Measurements from ENCODE around the gene NUTM2D. TPM values are rescaled to one million over a fixed set of nuclear protein-coding genes. Genes with fewer than 3 reads are reported as not detected.
"Not testable (repeated sequence)": the region's sequence is repeated elsewhere in the genome, so short reads cannot be mapped to it uniquely, and the experiment has no call there.

NUTM2D gene
- total and polyA plus RNA-seq, 2 donors, result 1.5 to 2.7 TPM

DNA sequence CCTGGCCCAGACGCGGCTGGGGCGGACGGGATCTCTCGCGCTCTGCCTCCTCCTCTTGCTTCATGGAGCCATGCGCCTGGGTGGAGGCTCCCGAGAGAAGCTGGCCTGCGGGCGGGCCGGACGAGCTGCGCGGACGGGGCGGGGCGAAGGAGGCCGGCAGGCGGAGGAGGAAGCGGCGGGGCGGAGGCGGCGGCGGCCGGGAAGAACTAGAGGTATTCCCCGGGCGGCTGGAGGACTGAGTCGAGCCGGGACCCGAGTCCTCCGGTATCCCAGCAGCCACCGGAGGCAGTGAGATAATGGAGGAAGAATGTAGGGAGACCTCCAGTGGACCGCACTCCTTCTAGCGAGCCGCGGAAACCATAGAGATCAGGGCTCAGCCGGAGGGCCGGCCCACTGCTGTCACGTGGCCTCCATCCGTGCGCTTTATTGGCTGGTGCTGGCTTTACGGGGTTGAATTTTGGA is 15.3 kb upstream of the NUTM2D start:
- peak overlapping the region; percentile 53 for H3K4me3 ChIP-seq (ENCODE audit: low read depth, low read length)
- peak; percentile 64 for DNase-seq (ENCODE audit: extremely low spot score)
- WGBS, result under 1% methylated on average over 40 of the region's 43 CpGs
- H3K27ac ChIP-seq (ENCODE audit: low read depth), result peak overlapping the region; percentile 89
- H3K4me1 ChIP-seq (ENCODE audit: insufficient read depth); H3K36me3 ChIP-seq (ENCODE audit: insufficient read depth): not testable (repeated sequence)

DNA sequence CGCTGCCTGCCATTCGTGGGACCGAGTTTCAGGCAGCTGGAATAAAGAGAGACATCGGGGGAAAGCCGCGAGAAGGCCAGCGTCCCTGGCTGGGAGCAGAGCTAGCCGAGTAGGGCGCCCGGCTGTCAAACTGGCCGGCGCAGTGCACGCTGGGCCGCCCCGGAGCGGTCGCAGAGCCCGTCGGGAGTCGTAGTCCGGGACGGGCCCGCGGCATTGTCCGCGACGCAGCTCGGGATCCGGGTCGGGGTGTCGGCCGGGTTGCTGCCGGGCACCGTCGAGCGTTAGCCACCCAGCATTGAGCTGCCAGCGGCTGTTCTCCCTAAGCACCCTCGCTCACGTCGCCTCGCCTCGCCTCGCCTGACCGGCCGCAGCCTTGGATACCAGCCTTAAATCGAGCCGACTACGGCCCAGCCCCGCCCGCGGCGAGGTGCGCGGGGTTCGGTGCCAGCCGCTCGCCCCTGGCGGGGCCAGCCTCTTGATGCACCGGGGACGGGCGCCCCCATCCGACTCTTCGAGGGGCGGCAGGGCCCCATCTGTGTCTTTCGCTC is 14.8 kb upstream of the NUTM2D start:
- H3K36me3 ChIP-seq (ENCODE audit: insufficient read depth); H3K4me1 ChIP-seq (ENCODE audit: insufficient read depth): not testable (repeated sequence)
- peak overlapping the region; percentile 45 for H3K27ac ChIP-seq (ENCODE audit: low read depth)
- H3K4me3 ChIP-seq (ENCODE audit: low read depth, low read length), result peak overlapping the region; percentile 25
- WGBS, result under 1% methylated on average over 56 of the region's 65 CpGs
- peak; percentile 11 for DNase-seq (ENCODE audit: extremely low spot score)

DNA sequence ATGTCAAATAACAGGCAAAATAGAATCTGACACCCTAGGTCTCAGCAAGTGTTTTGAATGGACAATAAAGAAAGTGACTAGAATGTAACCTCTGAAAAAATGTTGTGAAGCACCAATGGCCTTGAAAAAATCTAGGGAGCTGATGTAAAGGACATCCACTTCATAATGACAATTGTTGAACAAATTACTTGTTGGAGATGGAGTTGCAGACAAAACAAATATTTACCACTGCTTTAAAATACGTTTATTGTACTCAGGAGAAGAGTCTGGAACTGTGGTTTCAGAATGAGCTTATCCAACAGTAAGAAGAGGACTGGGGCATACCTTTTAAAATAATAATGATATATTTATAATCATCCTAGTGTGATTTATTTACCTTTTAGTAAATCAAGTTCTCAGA is 11.8 kb upstream of the NUTM2D start:
- 63% methylated on average over 1 of the region's 1 CpG for WGBS
- not testable (repeated sequence) for DNase-seq (ENCODE audit: extremely low spot score)

DNA sequence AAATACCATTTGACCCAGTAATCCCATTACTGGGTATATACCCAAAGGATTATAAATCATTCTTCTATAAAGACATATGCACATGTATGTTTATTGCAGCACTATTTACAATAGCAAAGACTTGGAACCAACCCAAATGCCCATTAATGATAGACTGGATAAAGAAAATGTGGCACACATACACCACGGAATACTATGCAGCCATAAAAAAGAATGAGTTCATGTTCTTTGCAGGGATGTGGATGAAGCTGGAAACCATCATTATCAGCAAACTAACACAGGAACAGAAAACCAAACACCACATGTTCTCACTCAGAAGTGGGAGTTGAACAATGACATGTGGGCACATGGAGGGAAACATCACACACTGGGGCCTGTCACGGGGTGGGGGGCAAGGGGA is 7.4 kb upstream of the NUTM2D start:
- DNase-seq (ENCODE audit: extremely low spot score); H3K36me3 ChIP-seq (ENCODE audit: insufficient read depth); H3K27ac ChIP-seq (ENCODE audit: low read depth); H3K4me3 ChIP-seq (ENCODE audit: low read depth, low read length); H3K4me1 ChIP-seq (ENCODE audit: insufficient read depth): not testable (repeated sequence)
- 90% methylated on average over 2 of the region's 2 CpGs for WGBS

More for the DNA sequence above, 11.8 kb upstream of the NUTM2D start:
- H3K4me3 ChIP-seq (ENCODE audit: low read depth, low read length); H3K4me1 ChIP-seq (ENCODE audit: insufficient read depth); H3K27ac ChIP-seq (ENCODE audit: low read depth); H3K36me3 ChIP-seq (ENCODE audit: insufficient read depth): not testable (repeated sequence)

DNA sequence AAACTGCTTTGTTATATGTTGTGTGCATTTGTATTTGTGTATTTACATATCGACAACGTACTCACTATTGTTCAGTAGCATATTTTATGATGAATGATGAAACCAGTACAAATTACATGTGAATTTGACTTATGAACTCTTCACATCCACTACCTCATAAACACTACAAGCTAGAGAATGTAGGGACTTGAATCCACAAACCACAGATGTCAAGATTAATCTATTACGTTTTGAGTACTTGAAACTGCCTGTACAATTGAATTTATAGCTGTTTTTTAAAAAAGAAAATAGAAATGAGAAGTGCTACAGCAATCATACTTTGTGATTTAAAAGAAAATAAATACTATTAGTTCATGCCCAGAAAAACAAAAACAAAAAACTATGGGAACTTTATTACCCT is 4.7 kb upstream of the NUTM2D start:
- H3K36me3 ChIP-seq (ENCODE audit: insufficient read depth); H3K4me3 ChIP-seq (ENCODE audit: low read depth, low read length); H3K27ac ChIP-seq (ENCODE audit: low read depth); H3K4me1 ChIP-seq (ENCODE audit: insufficient read depth); DNase-seq (ENCODE audit: extremely low spot score): not testable (repeated sequence)
- 64% methylated on average over 3 of the region's 3 CpGs for WGBS

DNA sequence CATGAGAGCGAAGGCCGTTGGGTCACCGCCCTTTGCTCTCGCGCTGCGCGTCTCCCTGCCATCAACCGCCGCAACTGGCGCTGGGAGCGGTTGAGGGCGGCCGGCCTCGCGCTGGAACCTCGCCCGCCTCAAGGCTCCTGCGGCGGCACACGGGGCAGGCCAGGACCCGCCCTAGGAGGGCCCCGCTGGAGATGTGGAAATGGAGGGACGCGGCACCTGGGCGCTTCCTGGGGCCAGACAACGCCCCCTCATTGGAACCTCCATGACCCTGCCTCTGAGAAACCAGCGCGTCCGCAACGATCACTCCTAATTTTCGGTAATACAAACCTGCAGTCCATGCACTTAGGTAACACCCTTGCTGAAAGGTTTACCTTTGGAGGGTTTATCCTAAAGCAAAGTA is 2.4 kb upstream of the NUTM2D start:
- not testable (repeated sequence) for H3K27ac ChIP-seq (ENCODE audit: low read depth); DNase-seq (ENCODE audit: extremely low spot score); H3K4me1 ChIP-seq (ENCODE audit: insufficient read depth); H3K4me3 ChIP-seq (ENCODE audit: low read depth, low read length); H3K36me3 ChIP-seq (ENCODE audit: insufficient read depth)
- 85% methylated on average over 20 of the region's 31 CpGs for WGBS

DNA sequence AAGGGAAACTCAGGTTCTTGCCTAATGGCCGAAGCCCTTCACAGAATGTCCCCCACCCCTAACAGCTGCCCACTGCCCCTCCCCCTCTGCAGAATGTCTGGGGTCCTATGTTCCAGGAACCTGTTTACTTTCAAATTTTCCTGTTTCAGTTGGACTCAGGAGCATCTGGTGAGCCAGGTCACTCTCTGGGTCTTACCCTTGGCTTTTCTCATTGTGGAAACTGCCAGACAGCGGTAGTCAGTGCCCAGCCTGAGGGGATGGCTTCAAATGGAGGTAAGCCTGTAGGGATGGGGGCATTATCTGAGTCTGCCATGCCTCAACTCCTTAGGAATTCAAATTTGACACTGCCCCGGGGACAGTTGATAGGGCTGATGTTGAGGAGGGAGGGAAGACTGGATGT is 615 bp downstream of the NUTM2D start:
- not testable (repeated sequence) for H3K36me3 ChIP-seq (ENCODE audit: insufficient read depth); H3K4me3 ChIP-seq (ENCODE audit: low read depth, low read length); H3K27ac ChIP-seq (ENCODE audit: low read depth); H3K4me1 ChIP-seq (ENCODE audit: insufficient read depth); DNase-seq (ENCODE audit: extremely low spot score)
- WGBS, result 94% methylated on average over 1 of the region's 3 CpGs

DNA sequence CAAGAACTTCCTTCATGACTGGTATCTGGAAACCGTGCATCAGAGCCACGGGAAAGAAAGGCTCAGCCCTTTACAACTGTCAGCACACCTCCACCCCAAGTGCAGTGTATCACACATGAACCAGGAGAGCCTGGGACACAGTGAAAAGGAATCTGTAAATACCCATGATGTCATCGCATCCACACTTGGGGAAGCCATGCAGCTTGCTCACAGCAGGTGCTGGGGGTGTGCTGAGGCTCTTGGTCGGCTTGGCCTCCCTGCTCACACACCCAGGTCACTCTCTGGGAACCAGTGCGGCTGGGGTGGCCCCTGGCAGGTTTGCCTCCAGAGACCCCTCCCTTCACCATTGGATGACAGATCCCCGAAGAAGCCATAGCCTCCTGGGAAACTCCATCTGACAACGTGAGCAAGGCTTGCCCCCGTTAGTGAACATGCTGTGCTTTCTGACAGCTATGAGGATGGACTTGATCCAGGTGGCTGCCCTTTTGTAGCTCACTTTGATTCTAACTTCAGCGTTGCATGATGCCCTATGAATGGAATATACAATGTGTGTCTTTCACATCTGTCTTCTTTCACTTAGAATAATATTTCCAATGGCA is 12.1 kb downstream of the NUTM2D start:
- not testable (repeated sequence) for H3K4me3 ChIP-seq (ENCODE audit: low read depth, low read length); H3K27ac ChIP-seq (ENCODE audit: low read depth); DNase-seq (ENCODE audit: extremely low spot score); H3K36me3 ChIP-seq (ENCODE audit: insufficient read depth); H3K4me1 ChIP-seq (ENCODE audit: insufficient read depth)
- WGBS, result 91% methylated on average over 5 of the region's 9 CpGs

DNA sequence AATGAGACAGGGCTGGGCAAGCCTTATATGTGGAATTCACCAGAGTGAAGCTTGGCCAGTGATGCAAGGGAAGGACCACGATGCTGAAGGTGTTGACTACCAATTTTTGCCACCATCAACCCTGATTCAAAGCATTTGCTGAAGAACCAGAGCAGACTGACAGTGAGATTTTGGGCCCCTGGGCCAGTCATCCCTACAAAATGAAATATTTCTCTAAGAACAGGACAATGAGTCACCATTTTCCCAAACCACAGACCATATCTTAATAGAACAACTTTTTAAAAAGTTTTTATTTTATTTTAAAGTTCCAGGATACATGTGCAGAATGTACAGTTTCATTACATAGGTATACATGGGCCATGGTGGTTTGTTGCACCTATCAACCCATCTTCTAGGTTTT is 16.5 kb downstream of the NUTM2D start:
- DNase-seq (ENCODE audit: extremely low spot score); H3K36me3 ChIP-seq (ENCODE audit: insufficient read depth); H3K4me1 ChIP-seq (ENCODE audit: insufficient read depth); H3K4me3 ChIP-seq (ENCODE audit: low read depth, low read length); H3K27ac ChIP-seq (ENCODE audit: low read depth): not testable (repeated sequence)
- 83% methylated on average over 1 of the region's 1 CpG for WGBS

DNA sequence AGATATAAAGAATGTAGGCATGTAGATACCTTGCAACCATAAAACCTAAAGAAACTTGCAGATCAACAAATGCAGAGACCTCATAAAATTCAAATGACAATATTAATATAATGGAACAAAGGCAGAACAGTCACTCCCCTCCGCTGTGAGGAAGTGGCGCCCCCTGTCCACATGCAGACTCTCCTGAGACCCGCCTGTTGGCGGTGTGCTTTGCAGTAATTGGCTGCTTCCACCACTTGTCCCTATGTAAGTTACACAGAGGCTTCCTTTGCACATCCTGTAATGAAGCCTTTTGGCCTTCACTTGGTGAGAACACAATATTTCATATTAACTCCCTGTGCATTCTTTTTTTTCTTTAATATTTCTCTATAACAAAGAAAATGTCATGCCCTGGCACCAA is 21.6 kb downstream of the NUTM2D start:
- H3K27ac ChIP-seq (ENCODE audit: low read depth); H3K4me3 ChIP-seq (ENCODE audit: low read depth, low read length); H3K36me3 ChIP-seq (ENCODE audit: insufficient read depth); H3K4me1 ChIP-seq (ENCODE audit: insufficient read depth); DNase-seq (ENCODE audit: extremely low spot score): not testable (repeated sequence)
- WGBS, result 77% methylated on average over 3 of the region's 4 CpGs

DNA sequence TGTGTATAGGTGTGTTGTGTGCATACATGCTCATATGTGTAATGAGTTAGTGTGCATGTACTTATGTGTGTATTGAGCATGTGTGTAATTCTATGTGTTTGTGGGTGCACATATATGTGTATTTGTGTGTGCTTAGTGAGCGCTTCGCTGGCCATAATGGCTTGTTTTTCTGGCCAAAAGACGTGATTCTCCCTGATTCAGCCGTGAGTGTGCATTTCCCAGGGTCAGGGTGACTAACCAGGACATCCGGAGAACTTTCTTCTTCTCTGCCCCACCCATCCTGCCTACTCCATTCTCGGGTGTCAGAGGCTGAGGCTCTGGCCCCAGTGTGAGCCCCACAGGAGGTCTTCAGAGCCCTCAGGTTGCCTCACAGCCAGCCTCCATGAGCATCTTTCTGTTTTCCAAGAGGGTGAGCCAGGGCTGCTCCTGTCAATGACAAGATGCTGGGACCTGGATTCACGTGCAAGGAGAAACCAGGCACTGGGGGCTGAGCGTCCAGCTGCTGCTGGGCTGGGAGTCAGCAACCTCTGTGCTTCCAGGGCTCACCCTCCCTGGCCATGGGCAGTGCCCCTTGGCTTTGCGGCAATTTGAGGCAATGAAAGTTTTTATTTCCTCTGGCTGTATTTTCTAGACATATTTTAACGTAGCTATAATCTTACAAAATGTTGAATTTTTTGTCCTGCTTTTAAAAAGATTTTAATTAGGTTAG is 25.8 kb downstream of the NUTM2D start:
- 81% methylated on average over 8 of the region's 10 CpGs for WGBS
- not testable (repeated sequence) for H3K4me3 ChIP-seq (ENCODE audit: low read depth, low read length); H3K4me1 ChIP-seq (ENCODE audit: insufficient read depth); H3K36me3 ChIP-seq (ENCODE audit: insufficient read depth); DNase-seq (ENCODE audit: extremely low spot score); H3K27ac ChIP-seq (ENCODE audit: low read depth)

DNA sequence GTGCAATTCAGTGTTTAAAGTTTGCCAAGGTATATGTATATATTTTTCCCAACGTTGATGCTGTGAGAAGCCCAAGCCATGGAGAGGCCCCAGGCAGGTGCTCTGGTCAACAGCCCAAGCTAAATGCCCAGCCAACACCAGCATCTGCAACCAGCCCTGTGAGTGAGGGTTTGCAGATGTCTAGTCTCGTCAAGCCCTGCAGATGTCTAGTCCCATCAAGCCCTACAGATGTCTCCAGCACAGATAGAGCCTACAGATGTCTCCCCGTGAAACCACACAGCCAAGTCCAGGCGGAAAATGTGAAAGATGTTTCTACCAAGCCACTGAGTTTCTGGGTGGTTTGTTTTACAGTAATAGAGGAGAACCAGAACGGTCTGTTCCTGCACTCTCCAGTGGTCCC is 26.7 kb downstream of the NUTM2D start:
- WGBS, result 72% methylated on average over 5 of the region's 5 CpGs
- not testable (repeated sequence) for H3K4me1 ChIP-seq (ENCODE audit: insufficient read depth); DNase-seq (ENCODE audit: extremely low spot score)

DNA sequence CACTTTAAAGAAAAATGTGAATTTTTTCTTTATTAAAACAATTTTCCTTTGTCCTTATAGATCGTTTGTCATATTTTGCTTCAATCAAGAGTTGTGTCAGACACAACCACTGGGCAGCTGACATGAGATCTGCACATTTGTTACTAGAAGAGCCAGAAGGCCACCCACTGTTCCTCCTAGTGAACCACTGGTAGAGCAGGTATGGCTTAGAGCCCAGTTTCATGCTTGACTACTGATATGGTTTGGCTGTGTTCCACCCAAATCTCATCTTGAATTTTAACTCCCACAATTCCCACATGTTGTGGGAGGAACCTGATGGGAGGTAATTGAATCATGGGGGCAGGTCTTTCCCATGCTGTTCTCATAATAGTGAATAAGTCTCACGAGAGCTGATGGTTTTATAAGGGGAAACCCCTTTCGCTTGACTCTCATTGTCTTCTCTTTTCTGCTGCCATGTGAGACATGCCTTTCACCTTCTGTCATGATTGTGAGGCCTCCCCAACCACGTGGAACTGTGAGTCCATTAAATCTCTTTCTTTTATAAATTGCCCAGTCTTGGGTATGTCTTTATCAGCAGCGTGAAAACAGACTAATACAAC is 28.3 kb downstream of the NUTM2D start:
- not testable (repeated sequence) for DNase-seq (ENCODE audit: extremely low spot score); H3K4me3 ChIP-seq (ENCODE audit: low read depth, low read length); H3K27ac ChIP-seq (ENCODE audit: low read depth); H3K36me3 ChIP-seq (ENCODE audit: insufficient read depth); H3K4me1 ChIP-seq (ENCODE audit: insufficient read depth)
- WGBS, result 63% methylated on average over 4 of the region's 5 CpGs

More for the DNA sequence above, 26.7 kb downstream of the NUTM2D start:
- H3K4me3 ChIP-seq (ENCODE audit: low read depth, low read length); H3K27ac ChIP-seq (ENCODE audit: low read depth); H3K36me3 ChIP-seq (ENCODE audit: insufficient read depth): not testable (repeated sequence)

DNA sequence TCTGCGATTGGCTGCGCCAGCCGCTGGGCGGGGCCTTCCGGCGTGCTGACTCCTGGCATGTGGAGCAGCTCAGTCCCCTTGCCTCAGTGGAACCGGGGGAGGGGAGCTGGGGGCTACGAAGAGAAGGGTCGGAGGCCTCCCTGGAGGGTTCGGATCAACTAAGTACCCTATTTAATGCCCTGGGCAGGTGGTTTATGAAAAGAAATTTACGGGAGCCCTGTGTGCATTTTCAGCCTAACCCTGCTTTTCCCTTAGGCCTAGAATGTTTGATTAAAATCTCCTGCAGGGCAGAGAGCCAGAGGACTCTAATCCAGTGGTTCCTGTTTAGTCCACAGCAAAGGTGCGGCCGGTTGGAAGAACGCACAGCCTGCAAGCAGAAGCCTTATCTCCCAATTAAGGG is 33.8 kb downstream of the NUTM2D start:
- not testable (repeated sequence) for H3K4me3 ChIP-seq (ENCODE audit: low read depth, low read length); DNase-seq (ENCODE audit: extremely low spot score); H3K36me3 ChIP-seq (ENCODE audit: insufficient read depth); H3K27ac ChIP-seq (ENCODE audit: low read depth); H3K4me1 ChIP-seq (ENCODE audit: insufficient read depth)
- WGBS, result 44% methylated on average over 14 of the region's 14 CpGs

Measured in urinary bladder (tissue), 4 donors.